Thyroid gland (tissue), 4 donors: Measurements from ENCODE around the gene IL4.

Experiments
- POLR2A ChIP-seq, 2 donors: fragments of 450-650 bp; IDR thresholded peaks; one replicate each; pipeline ENCODE4 v1.6.1; 2017; ENCODE audit warnings: antibody characterized with exemption in 2 of 2, mild to moderate bottlenecking in 2 of 2, moderate library complexity in 1 of 2
- TF ChIP-seq, protein P1 (sequence below), 6 experiments: fragments of 200-600 bp in 3 of 6; fragments of 450-650 bp in 3 of 6; sonication (generic) in 3 of 6; IDR thresholded peaks; one replicate each; pipeline ENCODE4 v1.5.1; 2016 to 2019; ENCODE audit warnings: antibody characterized with exemption in 6 of 6, mild to moderate bottlenecking in 2 of 6, inconsistent platforms in 1 of 6, moderate library complexity in 1 of 6

DNA sequence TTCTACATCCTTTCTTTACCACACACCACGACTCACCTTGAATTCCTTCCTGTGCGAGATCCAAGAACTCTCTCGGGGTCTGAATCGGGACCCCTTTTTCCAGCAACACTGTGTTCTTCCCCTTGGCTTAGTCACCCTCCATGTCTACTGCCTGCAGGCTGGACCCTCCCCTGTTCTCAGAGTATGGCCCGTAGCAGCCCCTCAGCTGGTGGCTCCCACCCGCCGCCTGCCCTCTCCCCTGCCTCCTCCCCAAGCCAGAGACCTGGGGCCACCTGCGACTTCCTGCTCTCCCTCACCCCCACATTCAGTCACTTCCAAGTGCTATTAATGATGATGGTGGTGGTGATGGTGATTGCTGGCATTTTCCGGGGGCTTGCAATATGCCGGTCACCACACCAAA, 6.5 kb upstream of the IL4 start:
- TF ChIP-seq POLR2A (IDR thresholded peaks at IDR 0.05), result no peak
- TF ChIP-seq, protein P1, sequence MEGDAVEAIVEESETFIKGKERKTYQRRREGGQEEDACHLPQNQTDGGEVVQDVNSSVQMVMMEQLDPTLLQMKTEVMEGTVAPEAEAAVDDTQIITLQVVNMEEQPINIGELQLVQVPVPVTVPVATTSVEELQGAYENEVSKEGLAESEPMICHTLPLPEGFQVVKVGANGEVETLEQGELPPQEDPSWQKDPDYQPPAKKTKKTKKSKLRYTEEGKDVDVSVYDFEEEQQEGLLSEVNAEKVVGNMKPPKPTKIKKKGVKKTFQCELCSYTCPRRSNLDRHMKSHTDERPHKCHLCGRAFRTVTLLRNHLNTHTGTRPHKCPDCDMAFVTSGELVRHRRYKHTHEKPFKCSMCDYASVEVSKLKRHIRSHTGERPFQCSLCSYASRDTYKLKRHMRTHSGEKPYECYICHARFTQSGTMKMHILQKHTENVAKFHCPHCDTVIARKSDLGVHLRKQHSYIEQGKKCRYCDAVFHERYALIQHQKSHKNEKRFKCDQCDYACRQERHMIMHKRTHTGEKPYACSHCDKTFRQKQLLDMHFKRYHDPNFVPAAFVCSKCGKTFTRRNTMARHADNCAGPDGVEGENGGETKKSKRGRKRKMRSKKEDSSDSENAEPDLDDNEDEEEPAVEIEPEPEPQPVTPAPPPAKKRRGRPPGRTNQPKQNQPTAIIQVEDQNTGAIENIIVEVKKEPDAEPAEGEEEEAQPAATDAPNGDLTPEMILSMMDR (IDR thresholded peaks at IDR 0.05), result no peak
